H54 (cell line): ENCODE results near the gene PMPCA.

Experiments
- DNase-seq: peaks from one replicate; pipeline ENCODE4 v3.0.0; 2011; ENCODE audit warnings: low spot score, mixed read lengths; ENCODE audit not compliant: insufficient read length
- FAIRE-seq: peaks from 3 replicates; lab custom pipeline; 2011; peaks lifted over from hg19 to GRCh38; lab: Jason Lieb, UNC
- POLR2A ChIP-seq: IDR thresholded peaks from 2 replicates; pipeline ENCODE4 v1.6.1; 2011; ENCODE audit warnings: low read depth, mild to moderate bottlenecking, low read length

PMPCA gene

DNA sequence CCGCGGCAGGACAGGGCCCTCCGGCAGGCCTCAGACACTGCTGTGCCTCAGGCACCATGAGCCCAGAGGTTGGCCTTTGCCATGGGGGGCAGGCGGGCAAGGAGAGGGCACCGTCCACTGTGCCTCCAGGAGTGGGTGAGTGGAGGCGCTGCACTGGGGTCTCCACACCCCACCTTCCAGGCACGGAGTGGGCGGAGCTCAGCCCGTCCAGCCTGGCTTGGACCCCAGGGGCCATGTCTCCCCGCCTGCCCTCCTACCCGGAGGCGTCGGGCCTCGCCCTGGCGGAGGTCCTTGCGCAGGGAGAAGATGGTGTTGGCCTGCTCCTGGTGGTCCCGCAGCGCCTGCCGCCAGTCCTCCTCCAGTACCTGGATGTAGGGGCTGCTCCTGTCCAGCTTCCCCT, 40.4 kb upstream of the PMPCA start:
- no peak for TF ChIP-seq POLR2A
- FAIRE-seq (no peak), DNase-seq (no peak)

DNA sequence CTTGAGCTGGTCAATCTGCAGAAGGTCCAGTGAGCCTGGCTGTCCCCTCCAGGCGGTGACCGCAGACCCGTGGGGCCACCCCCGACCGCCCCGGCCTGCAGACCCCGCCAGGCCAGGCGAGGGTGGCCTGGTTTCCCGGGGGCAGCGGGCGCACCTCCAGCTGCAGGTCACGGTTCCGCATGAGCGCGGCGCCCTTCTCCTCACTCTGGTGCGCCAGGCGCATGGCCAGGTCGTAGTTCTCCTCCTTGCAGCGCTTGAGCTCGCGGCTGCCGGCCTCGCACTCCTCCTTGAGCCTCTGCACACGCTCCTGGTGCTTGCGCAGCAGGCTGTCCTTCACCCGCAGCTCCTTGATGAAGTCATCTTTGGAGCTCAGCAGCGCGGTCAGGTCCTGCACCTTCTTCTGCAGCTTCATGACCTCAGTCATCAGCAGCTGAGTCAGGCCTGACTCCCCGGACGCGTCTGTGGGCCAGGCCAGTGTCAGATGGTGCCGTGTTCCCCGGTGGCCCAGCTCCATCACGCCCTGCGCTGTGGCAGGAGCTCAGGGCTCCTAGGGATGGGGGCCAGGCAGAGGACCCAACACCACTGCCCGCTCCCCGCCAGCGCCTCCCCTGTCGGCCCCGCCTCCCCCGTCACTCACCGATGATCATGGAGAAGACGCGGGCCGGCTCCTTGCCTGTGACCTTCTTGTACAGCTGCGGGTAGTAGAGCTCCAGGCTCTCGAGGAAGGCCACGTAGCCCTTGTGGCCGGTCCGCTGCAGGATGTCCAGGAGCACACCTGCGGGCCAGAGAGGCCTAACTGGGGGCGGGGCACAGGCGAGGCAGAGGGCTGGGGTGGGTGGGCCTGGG, 39.5 kb upstream of the PMPCA start:
- no peak for TF ChIP-seq POLR2A
- DNase-seq (no peak), FAIRE-seq (no peak)

DNA sequence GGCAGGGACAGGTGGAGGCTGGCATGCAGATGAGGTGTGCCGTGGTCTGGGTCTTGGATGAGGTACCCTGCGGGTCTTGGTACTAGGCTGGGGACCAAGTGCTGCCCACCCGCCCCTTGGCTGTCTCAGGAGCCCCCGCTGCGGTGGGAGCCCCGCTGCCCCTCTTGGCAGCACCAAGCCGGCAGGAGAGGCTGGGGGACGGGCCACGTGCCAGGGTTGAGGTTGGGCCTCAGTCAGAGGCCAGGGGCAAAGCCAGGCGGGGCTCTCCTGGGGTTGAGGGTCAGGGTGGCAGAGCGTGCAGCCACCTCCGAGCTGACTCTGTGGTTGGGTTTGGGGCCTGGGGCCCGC, 39.0 kb upstream of the PMPCA start:
- FAIRE-seq (no peak), DNase-seq (no peak)
- TF ChIP-seq POLR2A = no peak

DNA sequence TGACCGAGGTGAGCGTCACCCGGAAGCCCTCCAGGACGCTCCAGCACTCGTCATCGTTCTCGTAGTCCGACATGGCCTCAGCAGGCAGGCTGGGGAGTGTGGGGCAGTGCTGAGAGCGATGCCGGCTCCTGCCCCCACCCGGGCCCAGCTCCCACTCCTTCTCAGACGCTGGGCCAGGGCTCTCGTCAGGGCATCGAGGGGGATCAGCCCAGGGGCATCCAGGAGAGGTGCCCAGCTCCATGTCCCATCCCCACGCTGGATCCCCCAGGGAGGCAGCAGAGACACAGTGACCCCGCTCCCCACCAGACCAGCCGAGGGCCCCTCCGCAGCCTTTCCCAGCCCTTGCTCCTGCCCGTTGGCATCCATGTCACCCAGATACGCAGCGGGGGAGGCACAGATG, 38.5 kb upstream of the PMPCA start:
- no peak for TF ChIP-seq POLR2A
- DNase-seq (no peak), FAIRE-seq (no peak)

DNA sequence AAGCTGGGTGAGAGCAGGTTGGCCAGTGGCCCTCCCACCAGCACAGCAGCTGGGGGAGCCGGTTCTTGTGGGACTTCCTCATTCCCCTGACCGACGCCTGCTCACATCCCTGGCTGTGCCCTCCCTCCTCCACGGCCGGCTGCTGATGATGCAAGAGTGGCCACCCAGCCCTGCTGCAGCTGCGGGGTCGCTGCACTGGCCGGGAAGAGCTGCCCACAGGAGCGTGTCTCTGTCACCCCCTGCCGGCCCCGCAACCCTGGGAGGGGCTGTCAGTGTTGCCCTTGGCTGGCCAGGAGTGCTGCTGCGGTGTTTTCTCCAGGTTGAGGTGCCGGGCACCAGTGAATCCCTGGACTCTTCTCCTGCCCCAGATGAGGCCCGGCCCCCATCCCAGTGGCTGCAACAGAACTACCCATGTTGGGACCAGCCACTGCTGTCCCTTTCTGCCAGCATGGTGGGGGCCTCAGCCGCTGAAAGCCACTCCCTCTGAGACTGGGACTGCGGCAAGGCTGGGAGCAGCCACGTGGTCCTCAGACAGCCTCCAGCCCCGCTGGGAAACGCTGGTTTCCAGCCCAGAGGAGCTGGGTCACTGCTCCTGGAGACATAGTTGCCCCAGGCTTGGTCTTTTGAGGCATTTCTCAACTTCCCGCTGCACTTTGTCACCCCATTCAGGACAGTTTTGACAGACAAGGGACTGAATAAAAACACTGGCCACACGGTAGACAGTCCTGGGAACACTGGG, 37.7 kb upstream of the PMPCA start:
- FAIRE-seq = no peak
- no peak for TF ChIP-seq POLR2A
- DNase-seq = peak; percentile 68

DNA sequence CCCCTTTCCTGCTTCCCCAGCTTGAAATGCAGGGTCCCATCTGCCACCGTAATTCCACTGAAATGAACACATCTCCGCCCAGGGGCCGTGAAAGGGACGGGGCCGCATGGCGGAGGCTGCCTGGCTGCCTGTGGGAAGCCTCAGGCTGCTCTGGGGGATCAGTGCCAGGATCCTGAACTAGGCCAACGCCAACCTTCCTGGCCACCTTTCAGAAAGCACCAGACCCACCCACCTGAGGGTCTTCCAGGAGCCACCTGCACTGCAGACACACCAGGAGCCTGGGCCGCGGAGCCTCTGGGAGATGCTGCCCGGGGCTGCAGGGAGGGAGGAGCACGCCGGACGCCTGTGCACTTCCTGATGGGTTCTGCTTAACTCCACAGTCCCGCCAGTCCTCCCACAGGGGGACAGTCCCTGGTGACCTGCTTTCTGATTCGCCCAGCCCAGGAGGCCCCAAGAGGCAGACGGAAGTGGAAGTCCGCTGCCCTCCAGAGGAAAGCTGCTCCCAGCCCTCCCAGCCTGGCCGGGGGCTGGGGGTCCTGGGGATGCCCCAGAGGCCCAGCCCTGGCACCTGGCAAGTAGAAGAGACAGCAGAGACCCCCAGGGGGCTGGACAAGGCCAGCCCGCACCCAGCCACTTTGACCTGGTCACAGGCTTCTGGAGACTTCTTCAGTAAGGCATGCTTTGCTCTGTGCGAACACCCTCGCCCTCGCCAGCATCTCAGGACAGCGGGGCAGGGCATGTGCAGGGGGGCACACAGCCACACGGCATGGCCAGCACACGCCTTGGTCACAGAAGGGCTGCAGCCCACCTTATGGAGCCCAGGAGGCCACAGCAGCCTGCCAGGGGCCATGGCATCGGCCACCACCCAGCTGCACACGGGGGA, 36.9 kb upstream of the PMPCA start, which contains the start of gene CARD9:
CARD9 (minus strand) TSS at position 370 of the 883 bp plus-strand sequence. CDS start 1,591 bp downstream, outside the sequence.
- TF ChIP-seq POLR2A = no peak
- DNase-seq = no peak
- FAIRE-seq = no peak

DNA sequence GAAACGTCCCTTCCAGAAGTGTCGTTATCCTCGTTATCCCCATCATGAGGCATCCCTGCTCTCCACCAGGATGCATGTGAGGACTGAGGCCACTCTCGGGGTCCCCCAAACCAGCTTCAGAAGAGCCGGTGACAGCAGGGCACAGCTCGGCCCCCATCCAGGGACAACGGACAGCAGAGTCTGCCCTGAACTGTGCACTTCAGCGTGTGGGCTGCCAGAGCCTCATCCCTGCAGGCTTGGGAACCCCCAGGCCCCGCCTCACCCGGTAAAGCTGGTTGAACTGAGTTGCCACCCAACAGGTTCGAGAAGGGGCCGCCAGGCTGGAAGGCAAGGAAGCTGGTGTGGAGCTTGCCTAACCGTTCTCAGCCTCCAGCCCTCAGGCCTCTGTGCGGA, 36.3 kb upstream of the PMPCA start:
- no peak for TF ChIP-seq POLR2A
- FAIRE-seq (no peak), DNase-seq (no peak)

DNA sequence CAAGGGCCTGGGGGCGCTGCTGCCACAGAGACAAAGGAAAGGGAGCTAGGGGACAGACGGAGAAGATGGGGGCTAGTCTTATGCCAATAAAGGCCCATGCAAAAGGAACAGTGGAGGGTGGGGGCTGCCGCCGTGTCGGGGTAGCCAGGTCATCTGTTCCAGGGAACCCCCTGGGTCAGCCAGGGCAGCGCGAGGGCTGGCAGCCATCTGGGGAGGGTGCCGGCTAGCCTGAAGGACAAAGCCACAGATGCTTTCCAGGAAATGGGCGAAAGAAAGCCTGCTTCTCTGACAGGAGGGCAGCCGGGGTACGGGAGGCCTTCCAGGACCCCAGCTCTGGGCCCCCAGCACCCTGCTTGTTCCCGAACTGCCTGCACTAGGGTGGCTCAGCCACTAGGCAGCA, 35.4 kb upstream of the PMPCA start:
- DNase-seq (no peak), FAIRE-seq (no peak)
- no peak for TF ChIP-seq POLR2A

DNA sequence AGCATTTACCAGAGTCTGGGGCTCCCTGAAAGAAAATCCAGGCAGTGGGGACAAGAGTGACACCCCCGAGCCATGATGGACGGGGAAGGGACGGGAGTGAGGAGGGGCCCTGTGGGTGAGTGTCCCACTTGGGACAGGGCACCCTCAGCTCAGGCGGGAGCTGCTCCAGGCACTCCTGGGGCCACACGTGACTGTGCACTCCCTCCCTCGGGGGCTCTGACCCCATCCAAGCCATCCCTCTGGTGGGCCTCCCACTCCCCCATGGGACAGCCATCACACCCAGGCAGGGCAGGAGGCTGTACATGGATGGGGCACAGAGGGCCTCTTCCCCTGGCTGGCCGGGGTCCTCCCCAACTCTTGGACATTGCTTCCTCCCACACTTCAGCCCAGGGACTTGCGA, 34.0 kb upstream of the PMPCA start:
- no peak for FAIRE-seq
- TF ChIP-seq POLR2A = no peak
- no peak for DNase-seq

DNA sequence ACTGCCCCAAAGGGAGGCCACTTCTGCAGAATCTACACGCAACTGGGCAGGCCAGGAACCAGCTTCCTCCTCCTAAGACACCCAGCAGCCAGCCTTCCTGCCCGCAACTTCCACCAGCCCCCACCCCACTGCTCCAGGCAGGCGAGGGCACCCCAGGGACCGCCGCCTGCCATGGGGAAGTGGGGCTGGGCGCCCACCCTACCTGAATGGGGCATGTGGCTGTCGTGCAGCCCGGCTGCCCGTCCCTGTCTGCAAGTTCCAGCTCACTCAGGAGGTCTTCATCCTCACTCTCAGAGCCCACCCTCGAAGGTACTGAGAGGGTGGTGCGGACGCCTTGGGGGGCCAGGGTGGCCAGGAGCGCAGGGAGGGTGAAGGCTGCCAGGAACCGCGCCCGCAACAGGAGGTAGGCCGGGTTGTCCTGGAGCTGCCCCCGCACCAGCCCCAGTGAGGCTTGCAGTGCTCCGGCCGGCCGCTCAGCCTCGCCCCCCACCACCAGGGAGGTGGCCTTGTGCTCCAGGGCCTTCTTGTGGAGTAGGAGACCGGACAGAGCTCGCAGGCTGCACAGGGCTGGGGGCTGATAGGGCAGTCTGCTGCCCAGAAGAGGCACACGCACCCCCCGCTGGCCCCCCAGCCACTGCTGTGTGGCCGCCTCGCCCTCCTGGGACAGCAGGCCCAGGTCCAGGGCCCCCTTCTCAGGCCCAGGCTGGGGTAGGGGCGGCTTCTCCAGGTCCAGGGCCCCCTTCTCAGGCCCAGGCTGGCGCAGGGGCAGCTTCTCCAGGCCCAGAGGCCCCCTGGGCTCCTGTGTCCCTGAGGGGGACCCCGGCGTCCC, 32.9 kb upstream of the PMPCA start:
- DNase-seq = no peak
- no peak for FAIRE-seq
- no peak for TF ChIP-seq POLR2A

DNA sequence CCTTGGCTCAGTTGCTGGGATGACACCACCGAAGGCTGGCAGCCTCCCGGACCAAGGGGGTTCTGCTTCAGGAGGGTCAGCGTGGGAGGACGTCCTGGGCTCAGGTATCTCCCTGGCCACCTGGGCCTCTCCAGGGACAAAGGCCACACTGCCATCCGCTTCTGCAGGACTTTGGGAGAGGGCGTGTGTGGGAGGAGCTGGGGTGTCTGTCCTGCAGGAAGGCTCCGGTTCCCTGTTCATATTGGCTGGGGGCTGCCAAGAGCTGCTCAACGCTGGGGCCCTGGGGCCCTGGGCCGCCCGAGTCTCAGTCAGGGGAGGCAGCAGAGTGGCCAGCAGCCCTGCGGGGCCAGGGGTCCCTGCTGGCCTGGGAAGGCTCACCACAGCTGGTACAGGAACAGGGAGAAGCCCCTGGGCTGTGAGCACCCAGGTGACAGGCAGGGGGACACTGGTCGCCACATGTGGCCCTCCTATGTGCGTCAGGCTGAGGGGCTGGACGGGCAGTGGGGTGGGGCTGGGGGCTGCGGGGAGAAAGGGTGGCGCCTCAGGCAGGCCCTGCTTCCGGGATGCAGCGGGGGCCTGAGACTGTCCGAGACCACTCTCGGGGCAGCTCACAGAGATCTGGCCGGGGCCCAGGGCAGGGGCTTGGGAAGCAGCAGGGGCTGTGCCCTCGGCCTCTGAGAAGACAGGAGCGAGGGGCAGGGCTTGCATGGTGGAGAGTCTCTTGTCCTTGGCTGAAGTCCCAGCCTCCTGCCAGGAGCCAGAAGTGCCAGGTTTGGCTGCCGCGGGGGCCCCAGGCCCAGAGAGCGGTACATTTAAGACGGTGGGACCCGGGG, 32.1 kb upstream of the PMPCA start:
- DNase-seq (no peak), FAIRE-seq (no peak)
- TF ChIP-seq POLR2A = no peak

DNA sequence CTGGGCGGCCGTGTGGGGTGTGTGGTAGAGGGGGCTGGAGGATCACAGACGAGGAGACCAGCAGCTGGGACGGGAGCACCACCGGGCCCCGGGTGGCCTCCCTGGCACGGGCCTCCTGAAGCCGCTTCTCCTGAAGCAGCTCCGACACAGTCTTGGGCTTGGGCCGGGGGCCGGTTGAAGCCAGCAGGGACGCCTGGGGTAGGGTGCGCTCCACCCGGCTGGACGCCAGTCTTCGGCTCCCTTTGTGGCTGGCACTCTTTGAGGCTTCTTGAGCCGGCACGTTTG, 31.5 kb upstream of the PMPCA start:
- TF ChIP-seq POLR2A = no peak
- no peak for FAIRE-seq
- DNase-seq = no peak
